Neural cell (in vitro differentiated cells): Measurements from ENCODE around the gene CTRB1. TPM values are rescaled to one million over a fixed set of nuclear protein-coding genes. Genes with fewer than 3 reads are reported as not detected.

Source experiments
- H2AFZ ChIP-seq: fragments of 200-600, 300-800 bp; sonication (generic), shearing (Covaris generic); 2 replicates; pipeline ENCODE4 v1.6.0; 2014; ENCODE audit warnings: low read depth, mild to moderate bottlenecking, antibody characterized with exemption, low read length, moderate library complexity
- H3F3A ChIP-seq: fragments of 200-600 bp; shearing (Covaris generic); 2 replicates; pipeline ENCODE4 v1.6.1; 2016; ENCODE audit warnings: mild to moderate bottlenecking, moderate library complexity, mixed read lengths, antibody characterized with exemption, low read length; ENCODE audit not compliant: insufficient read depth, poor library complexity, severe bottlenecking
- H3K27ac ChIP-seq: fragments of 200-600, 300-800 bp; sonication (generic), shearing (Covaris generic); 2 replicates; pipeline ENCODE4 v1.5.1; 2014; ENCODE audit warnings: mild to moderate bottlenecking, low read length, moderate library complexity
- H3K27me3 ChIP-seq: fragments of 300-800, 200-600 bp; sonication (generic), shearing (Covaris generic); 2 replicates; pipeline ENCODE4 v1.6.0; 2014; ENCODE audit warnings: mild to moderate bottlenecking, low read depth, low read length, moderate library complexity; ENCODE audit not compliant: insufficient read depth
- H3K36me3 ChIP-seq: fragments of 300-800, 200-600 bp; sonication (generic), shearing (Covaris generic); 2 replicates; pipeline ENCODE4 v1.5.1; 2014; ENCODE audit warnings: mild to moderate bottlenecking, antibody characterized with exemption, low read length, moderate library complexity; ENCODE audit not compliant: insufficient read depth
- H3K4me2 ChIP-seq: fragments of 300-800, 200-600 bp; sonication (generic), shearing (Covaris generic); 2 replicates; pipeline ENCODE4 v1.6.0; 2014; ENCODE audit warnings: mild to moderate bottlenecking, low read length
- H3K4me3 ChIP-seq: fragments of 300-800, 200-600 bp; sonication (generic), shearing (Covaris generic); 2 replicates; pipeline ENCODE4 v1.5.1; 2014; ENCODE audit warnings: mild to moderate bottlenecking, low read length, moderate library complexity
- H3K79me2 ChIP-seq: fragments of 200-600 bp; shearing (Covaris generic); replicated peaks from 2 replicates; pipeline ENCODE4 v1.6.0; 2014; ENCODE audit warnings: mild to moderate bottlenecking, low read length, moderate library complexity; ENCODE audit not compliant: insufficient read depth
- H3K9ac ChIP-seq: fragments of 300-800, 200-600 bp; sonication (generic), shearing (Covaris generic); 2 replicates; pipeline ENCODE4 v1.6.1; 2016; ENCODE audit warnings: mild to moderate bottlenecking, low read length, mixed read lengths
- H3K9me2 ChIP-seq: fragments of 200-600 bp; shearing (Covaris generic); 2 replicates; pipeline ENCODE4 v1.6.1; 2016; ENCODE audit warnings: mild to moderate bottlenecking, low read length, mixed read lengths; ENCODE audit not compliant: insufficient read depth
- H3K9me3 ChIP-seq: fragments of 200-600, 300-800 bp; sonication (generic), shearing (Covaris generic); 2 replicates; pipeline ENCODE4 v1.6.1; 2016; ENCODE audit warnings: mild to moderate bottlenecking, mixed run types, low read length, moderate library complexity, mixed read lengths
- H4K20me1 ChIP-seq: fragments of 200-600 bp; shearing (Covaris generic); 2 replicates; pipeline ENCODE4 v1.6.1; 2016; ENCODE audit warnings: mild to moderate bottlenecking, mixed run types; ENCODE audit not compliant: insufficient read depth
- CTCF ChIP-seq: fragments of 450-650 bp; IDR thresholded peaks from 2 replicates; pipeline ENCODE4 v1.5.1; 2014; ENCODE audit warnings: antibody characterized with exemption, mild to moderate bottlenecking, moderate library complexity; ENCODE audit not compliant: poor library complexity, severe bottlenecking
- EP300 ChIP-seq: fragments of 450-650 bp; conservative IDR thresholded peaks from 2 replicates; pipeline ENCODE4 v1.6.1; 2014; ENCODE audit warnings: antibody characterized with exemption, mild to moderate bottlenecking, moderate library complexity; ENCODE audit not compliant: poor library complexity, severe bottlenecking
- EZH2 ChIP-seq: fragments of 200-600, 300-800 bp; shearing (Covaris generic), sonication (generic); IDR thresholded peaks from 2 replicates; pipeline ENCODE4 v1.6.1; 2014; ENCODE audit warnings: antibody characterized with exemption, low read length, borderline replicate concordance, mild to moderate bottlenecking; ENCODE audit not compliant: insufficient read depth, poor library complexity, severe bottlenecking
- MXI1 ChIP-seq: fragments of 450-650 bp; conservative IDR thresholded peaks from 2 replicates; pipeline ENCODE4 v1.6.1; 2014; ENCODE audit warnings: antibody characterized with exemption, mild to moderate bottlenecking; ENCODE audit not compliant: poor library complexity, severe bottlenecking
- POLR2AphosphoS5 ChIP-seq: IDR thresholded peaks from 2 replicates; pipeline ENCODE4 v1.6.1; 2012
- RAD21 ChIP-seq: fragments of 450-650 bp; conservative IDR thresholded peaks from 2 replicates; pipeline ENCODE4 v1.6.1; 2014; ENCODE audit warnings: antibody characterized with exemption, mild to moderate bottlenecking, moderate library complexity
- SMC3 ChIP-seq: fragments of 450-650 bp; conservative IDR thresholded peaks from 2 replicates; pipeline ENCODE4 v1.6.1; 2014; ENCODE audit warnings: antibody characterized with exemption, mild to moderate bottlenecking, moderate library complexity; ENCODE audit not compliant: poor library complexity
- polyA plus RNA-seq: library from polyadenylated mRNA; depleted of rRNA; stranded (reverse); fragments of >200 nt; gene quantifications from 2 replicates; pipeline ENCODE4 v1.2.3, GENCODE V29; 2014
- TF ChIP-seq, protein P1 (sequence below): IDR thresholded peaks from 2 replicates; pipeline ENCODE4 v1.6.1; 2012; ENCODE audit warnings: borderline replicate concordance

The CTRB1 gene
- polyA plus RNA-seq, 1 donor from 2014 or later = not detected

DNA sequence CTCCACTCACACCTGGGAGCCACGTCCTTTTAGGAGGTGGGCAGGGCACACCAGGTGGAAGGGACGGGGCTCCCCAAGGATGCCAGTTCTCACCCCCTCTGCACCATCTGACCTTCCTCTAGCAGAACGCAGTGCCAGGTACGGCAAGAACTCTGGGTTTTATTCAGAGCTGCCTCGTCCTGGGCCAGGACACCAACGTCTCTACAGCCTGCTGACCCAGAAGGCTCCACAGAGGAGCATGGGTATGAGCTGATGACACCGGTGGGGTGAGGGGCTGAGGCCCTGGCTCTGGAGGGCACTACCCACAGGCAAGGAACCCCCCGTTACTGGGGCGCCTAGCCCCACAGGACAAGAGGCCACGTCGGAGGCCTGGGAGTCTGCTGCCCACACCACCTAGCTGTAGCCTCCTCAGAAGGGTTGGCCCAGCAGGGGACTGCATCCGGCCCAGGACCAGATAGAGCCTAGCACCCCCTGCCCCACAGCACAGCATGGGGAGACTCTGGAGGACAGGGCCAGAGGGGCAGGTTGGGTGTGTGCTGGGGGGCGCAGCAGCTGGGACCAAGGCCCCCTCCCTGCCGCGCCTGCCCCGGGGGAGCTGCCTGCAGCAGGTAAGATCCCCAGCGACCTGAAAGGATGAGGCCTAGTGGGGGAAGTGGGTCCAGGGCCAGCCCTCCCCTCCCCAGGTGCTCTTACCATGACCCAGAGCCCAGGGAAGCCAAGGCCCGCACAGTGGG, 18.8 kb downstream of the CTRB1 start:
- H3K9me2 ChIP-seq = no peaks in the 10 kb centered on the region
- H3K27me3 ChIP-seq = no peaks in the 10 kb centered on the region
- H3K79me2 ChIP-seq = no peaks in the 10 kb centered on the region
- no peaks in the 10 kb centered on the region for H3K9me3 ChIP-seq
- no peak overlapping the region for H3K4me3 ChIP-seq
- H3K27ac ChIP-seq = no peak overlapping the region
- no peak overlapping the region for H2AFZ ChIP-seq
- H4K20me1 ChIP-seq = no peaks in the 10 kb centered on the region
- no peak overlapping the region for H3K9ac ChIP-seq
- no peaks in the 10 kb centered on the region for H3K36me3 ChIP-seq
- no peak overlapping the region for H3K4me2 ChIP-seq
- TF ChIP-seq CTCF = no peak
- TF ChIP-seq SMC3 = no peak
- TF ChIP-seq EZH2 = no peak
- TF ChIP-seq MXI1 = no peak
- no peak for TF ChIP-seq EP300
- TF ChIP-seq RAD21 = no peak
- TF ChIP-seq POLR2AphosphoS5 = no peak
- TF ChIP-seq, protein P1, sequence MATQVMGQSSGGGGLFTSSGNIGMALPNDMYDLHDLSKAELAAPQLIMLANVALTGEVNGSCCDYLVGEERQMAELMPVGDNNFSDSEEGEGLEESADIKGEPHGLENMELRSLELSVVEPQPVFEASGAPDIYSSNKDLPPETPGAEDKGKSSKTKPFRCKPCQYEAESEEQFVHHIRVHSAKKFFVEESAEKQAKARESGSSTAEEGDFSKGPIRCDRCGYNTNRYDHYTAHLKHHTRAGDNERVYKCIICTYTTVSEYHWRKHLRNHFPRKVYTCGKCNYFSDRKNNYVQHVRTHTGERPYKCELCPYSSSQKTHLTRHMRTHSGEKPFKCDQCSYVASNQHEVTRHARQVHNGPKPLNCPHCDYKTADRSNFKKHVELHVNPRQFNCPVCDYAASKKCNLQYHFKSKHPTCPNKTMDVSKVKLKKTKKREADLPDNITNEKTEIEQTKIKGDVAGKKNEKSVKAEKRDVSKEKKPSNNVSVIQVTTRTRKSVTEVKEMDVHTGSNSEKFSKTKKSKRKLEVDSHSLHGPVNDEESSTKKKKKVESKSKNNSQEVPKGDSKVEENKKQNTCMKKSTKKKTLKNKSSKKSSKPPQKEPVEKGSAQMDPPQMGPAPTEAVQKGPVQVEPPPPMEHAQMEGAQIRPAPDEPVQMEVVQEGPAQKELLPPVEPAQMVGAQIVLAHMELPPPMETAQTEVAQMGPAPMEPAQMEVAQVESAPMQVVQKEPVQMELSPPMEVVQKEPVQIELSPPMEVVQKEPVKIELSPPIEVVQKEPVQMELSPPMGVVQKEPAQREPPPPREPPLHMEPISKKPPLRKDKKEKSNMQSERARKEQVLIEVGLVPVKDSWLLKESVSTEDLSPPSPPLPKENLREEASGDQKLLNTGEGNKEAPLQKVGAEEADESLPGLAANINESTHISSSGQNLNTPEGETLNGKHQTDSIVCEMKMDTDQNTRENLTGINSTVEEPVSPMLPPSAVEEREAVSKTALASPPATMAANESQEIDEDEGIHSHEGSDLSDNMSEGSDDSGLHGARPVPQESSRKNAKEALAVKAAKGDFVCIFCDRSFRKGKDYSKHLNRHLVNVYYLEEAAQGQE = no peak
- H3F3A ChIP-seq = no peaks in the 10 kb centered on the region

DNA sequence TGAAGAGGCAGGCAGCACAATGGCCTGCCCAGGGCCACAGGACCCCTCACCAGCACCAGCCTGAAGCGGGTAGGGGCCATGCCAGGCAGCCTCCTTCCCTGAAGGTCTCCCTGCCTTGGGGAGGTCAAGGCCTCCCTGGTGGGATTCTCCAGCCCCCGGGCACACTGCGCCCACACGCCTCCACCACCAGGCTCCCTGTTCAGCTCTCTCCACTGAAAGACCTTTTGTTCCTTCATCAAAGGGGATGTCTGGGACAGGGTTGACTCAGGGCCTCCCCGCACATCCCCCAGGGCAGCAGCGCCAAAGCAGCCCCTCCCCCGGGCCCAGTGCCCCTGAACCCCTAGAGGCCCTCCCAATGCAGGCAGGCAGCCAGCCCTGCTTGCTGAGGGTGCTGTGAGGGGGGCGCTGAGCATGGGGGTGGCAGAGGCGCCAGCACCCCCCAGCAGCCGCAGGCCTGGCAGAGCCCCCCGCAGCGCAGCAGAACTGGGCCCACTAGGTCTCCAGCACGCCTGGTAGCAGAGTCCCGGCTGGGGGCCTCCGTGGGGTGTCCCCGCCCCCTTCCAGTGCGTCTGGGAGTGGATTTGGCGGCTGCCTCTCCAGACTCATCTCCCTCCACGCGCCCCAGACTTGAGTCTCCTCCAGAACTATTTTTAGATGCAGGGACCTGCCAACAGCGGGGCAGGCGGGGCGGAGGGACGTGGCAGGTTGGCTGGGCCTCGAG, 19.5 kb downstream of the CTRB1 start:
- H2AFZ ChIP-seq = no peak overlapping the region
- H3K9me2 ChIP-seq = no peaks in the 10 kb centered on the region
- no peak overlapping the region for H3K9ac ChIP-seq
- no peaks in the 10 kb centered on the region for H4K20me1 ChIP-seq
- no peaks in the 10 kb centered on the region for H3K27me3 ChIP-seq
- TF ChIP-seq, protein P1 = no peak
- no peak for TF ChIP-seq RAD21
- no peak for TF ChIP-seq SMC3
- no peaks in the 10 kb centered on the region for H3F3A ChIP-seq
- no peaks in the 10 kb centered on the region for H3K9me3 ChIP-seq
- H3K4me3 ChIP-seq = no peak overlapping the region
- no peaks in the 10 kb centered on the region for H3K79me2 ChIP-seq
- H3K27ac ChIP-seq = no peak overlapping the region
- no peak overlapping the region for H3K4me2 ChIP-seq
- no peaks in the 10 kb centered on the region for H3K36me3 ChIP-seq
